GM12801 (cell line): ENCODE results near the gene SOAT2.

Experiments
- TF ChIP-seq, protein P1 (sequence below): IDR thresholded peaks from one replicate; pipeline ENCODE4 v1.5.1; 2011; ENCODE audit warnings: control low read depth; ENCODE audit not compliant: insufficient read length; ENCODE audit errors: extremely low read depth

Gene SOAT2

DNA sequence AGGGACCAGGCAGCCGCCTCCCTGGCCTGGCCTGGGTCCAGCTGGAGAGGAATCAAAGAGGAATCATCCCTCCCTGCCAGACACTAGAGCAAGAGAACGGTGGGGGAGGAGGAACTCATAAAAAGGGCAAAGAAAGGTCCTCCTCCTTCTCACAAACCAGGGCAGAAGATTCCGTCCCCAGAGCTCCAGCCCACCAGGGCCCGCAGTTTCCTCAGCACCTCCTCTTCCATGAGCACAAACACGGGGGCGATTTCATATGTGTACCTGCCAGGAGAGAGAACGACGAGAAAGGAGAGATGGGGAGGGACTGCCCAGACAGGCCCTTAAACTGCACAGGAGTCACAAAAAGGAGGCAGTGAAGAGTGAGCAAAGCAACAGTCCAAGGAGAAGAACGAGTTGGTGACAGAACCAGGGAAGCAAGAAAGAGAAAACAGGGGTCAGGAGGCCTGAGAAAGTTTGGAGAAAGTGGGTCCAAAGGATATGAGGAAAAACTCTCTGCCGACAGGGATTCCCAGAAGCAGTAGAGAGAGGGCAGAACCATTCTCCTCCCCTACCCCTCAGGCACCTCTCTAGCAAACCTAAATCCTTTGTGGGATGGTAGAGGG, 68.5 kb downstream of the SOAT2 start:
- TF ChIP-seq, protein P1, sequence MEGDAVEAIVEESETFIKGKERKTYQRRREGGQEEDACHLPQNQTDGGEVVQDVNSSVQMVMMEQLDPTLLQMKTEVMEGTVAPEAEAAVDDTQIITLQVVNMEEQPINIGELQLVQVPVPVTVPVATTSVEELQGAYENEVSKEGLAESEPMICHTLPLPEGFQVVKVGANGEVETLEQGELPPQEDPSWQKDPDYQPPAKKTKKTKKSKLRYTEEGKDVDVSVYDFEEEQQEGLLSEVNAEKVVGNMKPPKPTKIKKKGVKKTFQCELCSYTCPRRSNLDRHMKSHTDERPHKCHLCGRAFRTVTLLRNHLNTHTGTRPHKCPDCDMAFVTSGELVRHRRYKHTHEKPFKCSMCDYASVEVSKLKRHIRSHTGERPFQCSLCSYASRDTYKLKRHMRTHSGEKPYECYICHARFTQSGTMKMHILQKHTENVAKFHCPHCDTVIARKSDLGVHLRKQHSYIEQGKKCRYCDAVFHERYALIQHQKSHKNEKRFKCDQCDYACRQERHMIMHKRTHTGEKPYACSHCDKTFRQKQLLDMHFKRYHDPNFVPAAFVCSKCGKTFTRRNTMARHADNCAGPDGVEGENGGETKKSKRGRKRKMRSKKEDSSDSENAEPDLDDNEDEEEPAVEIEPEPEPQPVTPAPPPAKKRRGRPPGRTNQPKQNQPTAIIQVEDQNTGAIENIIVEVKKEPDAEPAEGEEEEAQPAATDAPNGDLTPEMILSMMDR: no peak

DNA sequence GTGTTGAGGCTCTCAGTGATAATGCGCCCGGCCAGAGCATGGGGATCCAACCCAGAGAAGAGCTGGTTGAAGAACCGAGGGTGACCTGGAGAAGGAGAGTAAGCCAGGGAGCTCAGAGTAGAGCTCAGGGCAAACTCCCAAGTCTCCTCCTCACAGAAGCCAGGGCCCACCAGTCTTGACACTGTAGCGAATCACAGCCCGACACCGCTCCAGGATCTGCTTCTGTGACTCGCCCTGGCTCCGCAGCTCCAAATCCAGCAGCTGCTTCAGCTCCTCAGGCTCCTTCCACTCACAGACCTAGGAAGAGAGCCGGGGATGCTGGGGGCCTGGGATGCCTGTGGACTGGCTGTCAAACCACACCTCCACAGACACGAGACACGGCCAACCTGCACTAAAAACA, 69.1 kb downstream of the SOAT2 start:
- TF ChIP-seq, protein P1: no peak

DNA sequence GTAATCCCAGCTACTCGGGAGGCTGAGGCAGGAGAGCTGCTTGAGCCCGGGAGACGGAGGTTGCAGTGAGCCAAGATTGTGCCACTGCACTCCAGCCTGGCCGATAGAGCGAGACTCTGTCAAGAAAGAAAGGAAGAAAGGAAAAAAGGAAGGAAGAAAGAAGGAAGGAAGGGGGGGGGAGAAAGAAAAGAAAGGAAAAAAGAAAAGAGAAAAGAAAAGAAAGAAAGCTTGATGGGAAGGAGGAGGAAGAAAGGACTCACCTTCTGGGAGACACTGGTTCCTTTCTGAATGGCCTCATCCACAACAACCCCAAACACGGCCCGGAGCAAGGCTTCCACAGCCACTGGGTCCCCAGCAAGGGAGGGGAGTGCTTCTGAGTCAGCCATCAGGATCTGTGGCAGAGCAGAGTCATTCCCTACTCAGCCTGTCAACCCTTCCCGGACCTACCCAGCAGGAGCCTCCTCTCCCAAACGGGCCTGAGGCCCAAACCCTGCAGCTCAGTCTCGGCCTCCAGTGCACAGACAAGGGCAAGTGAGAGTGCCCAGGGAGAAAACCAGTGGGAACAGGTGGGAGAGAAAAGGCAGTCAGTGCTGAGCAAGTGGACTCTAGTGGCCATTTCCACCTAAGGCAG, 69.9 kb downstream of the SOAT2 start:
- TF ChIP-seq, protein P1: no peak
